Activated CD8-positive, alpha-beta T cell treated with anti-CD3 and anti-CD28 coated beads for 36 hours (primary cell): ENCODE measurements around the gene RAP1A. TPM values are rescaled to one million over a fixed set of nuclear protein-coding genes. Genes with fewer than 3 reads are reported as not detected.

Experiments used
- ATAC-seq: fragments of 200-7000 bp; cut with Tn5 transposase; one replicate; pipeline ENCODE4 v1.10.0; 2021; ENCODE audit warnings: mild to moderate bottlenecking, moderate library complexity
- CTCF ChIA-PET: fragments of 350-600 bp; sonication (Branson Sonifier 250); formaldehyde crosslinking; loops from one replicate; lab custom pipeline; 2021; ENCODE audit warnings: antibody characterized with exemption; lab: Charles Lee
- POLR2A ChIA-PET: fragments of 350-600 bp; sonication (Branson Sonifier 250); formaldehyde crosslinking; loops from one replicate; lab custom pipeline; 2021; ENCODE audit warnings: antibody characterized with exemption; lab: Charles Lee
- DNase-seq: peaks from one replicate; pipeline ENCODE4 v3.0.0-alpha.2; 2020
- H3K27ac Mint-ChIP-seq: one replicate; pipeline ENCODE4 v1.8.0; 2021; ENCODE audit warnings: mild to moderate bottlenecking, mixed read lengths
- H3K27me3 Mint-ChIP-seq: one replicate; pipeline ENCODE4 v1.8.0; 2021; ENCODE audit warnings: mixed read lengths
- H3K36me3 Mint-ChIP-seq: one replicate; pipeline ENCODE4 v1.8.0; 2021; ENCODE audit warnings: low read depth, mixed read lengths
- H3K4me1 Mint-ChIP-seq: one replicate; pipeline ENCODE4 v1.8.0; 2021; ENCODE audit warnings: low read depth, mixed read lengths
- H3K4me3 Mint-ChIP-seq: one replicate; pipeline ENCODE4 v1.8.0; 2021; ENCODE audit warnings: mild to moderate bottlenecking, moderate library complexity, mixed read lengths
- H3K9me3 Mint-ChIP-seq: one replicate; pipeline ENCODE4 v1.8.0; 2021; ENCODE audit warnings: mixed read lengths
- intact Hi-C: fragments of 100-400 bp; cut with micrococcal nuclease; formaldehyde crosslinking; loops from one replicate; pipeline ENCODE4 v1.10.0; 2022
- total RNA-seq, 2 experiments: library from RNA; stranded (reverse); gene quantifications; one replicate each; pipeline ENCODE4 v1.2.3, GENCODE V29; 2021
- TF ChIP-seq, protein P1 (sequence below): fragments of 200-600 bp; IDR thresholded peaks from one replicate; pipeline ENCODE4 v1.8.0; 2022; ENCODE audit warnings: antibody characterized with exemption, mild to moderate bottlenecking

RAP1A gene
- total RNA-seq, 2 experiments from 2014 or later = 197 to 198 TPM

- ATAC-seq (peak; percentile 7), DNase-seq (no peak)
- peak overlapping the region; percentile 96 for H3K27ac Mint-ChIP-seq
- no peaks in the 10 kb centered on the region for H3K27me3 Mint-ChIP-seq
- peaks cover 65% of the 10 kb centered on the region for H3K4me1 Mint-ChIP-seq
- POLR2A ChIA-PET = interaction anchor here (1.1 to 10.9 kb wide), 6 partner anchors 9 to 145 kb away, joined by 3 to 176 read pairs (median 11); no protein-coding TSS in a partner anchor
- peaks cover 34% of the 10 kb centered on the region for H3K36me3 Mint-ChIP-seq
- CTCF ChIA-PET = interaction anchor here (0.7 to 9.7 kb wide), 6 partner anchors 10 to 149 kb away, joined by 3 to 77 read pairs (median 4); no protein-coding TSS in a partner anchor
- H3K9me3 Mint-ChIP-seq = no peaks in the 10 kb centered on the region
- TF ChIP-seq, protein P1, sequence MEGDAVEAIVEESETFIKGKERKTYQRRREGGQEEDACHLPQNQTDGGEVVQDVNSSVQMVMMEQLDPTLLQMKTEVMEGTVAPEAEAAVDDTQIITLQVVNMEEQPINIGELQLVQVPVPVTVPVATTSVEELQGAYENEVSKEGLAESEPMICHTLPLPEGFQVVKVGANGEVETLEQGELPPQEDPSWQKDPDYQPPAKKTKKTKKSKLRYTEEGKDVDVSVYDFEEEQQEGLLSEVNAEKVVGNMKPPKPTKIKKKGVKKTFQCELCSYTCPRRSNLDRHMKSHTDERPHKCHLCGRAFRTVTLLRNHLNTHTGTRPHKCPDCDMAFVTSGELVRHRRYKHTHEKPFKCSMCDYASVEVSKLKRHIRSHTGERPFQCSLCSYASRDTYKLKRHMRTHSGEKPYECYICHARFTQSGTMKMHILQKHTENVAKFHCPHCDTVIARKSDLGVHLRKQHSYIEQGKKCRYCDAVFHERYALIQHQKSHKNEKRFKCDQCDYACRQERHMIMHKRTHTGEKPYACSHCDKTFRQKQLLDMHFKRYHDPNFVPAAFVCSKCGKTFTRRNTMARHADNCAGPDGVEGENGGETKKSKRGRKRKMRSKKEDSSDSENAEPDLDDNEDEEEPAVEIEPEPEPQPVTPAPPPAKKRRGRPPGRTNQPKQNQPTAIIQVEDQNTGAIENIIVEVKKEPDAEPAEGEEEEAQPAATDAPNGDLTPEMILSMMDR = no peak
- intact Hi-C loops = loop anchor here (2.0 to 5.0 kb wide), 2 partner anchors 37 to 104 kb away; no protein-coding TSS in a partner anchor
- H3K4me3 Mint-ChIP-seq = peak overlapping the region; percentile 99
These were observed 917 bp downstream of the RAP1A start for GRCh38 chr1:111620441-111620971.

DNA sequence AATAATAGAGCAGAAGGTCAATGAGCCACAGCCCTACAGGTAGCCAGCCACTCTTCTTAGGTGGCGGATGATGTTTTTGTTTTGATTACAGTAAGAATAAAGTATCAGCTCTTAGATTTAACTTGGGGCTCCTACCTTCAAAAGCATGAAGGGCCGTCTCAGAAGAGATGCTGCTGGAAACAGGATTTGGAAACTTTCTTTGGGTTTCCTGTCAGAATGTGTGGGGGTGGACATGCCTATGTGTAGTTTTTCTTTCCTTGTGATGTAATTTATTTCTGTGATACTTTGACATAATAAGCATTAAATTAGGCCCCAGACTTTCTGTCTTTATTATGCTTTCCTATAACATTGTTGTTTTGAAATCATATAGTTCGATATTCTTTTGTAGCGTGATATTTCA is 1.5 kb downstream of the RAP1A start:
- H3K36me3 Mint-ChIP-seq = peaks cover 39% of the 10 kb centered on the region
- TF ChIP-seq, protein P1 = no peak

GRCh38 chr1:111622166-111622565 is 2.6 kb downstream of the RAP1A start:
- CTCF ChIA-PET = interaction anchor here (1.2 to 9.7 kb wide), 6 partner anchors 21 to 125 kb away, joined by 3 to 77 read pairs (median 10); no protein-coding TSS in a partner anchor
- ATAC-seq (no peak), DNase-seq (no peak)
- TF ChIP-seq, protein P1 = no peak
- Mint-ChIP-seq H3K9me3 (no peaks in the 10 kb centered on the region), H3K27me3 (no peaks in the 10 kb centered on the region), H3K27ac (peak overlapping the region; percentile 96), H3K4me1 (peaks cover 62% of the 10 kb centered on the region), H3K36me3 (peaks cover 42% of the 10 kb centered on the region), H3K4me3 (peak overlapping the region; percentile 99)
- intact Hi-C loops = loop anchor here (5.0 kb wide), 1 partner anchor 35 kb away; no protein-coding TSS in a partner anchor
- POLR2A ChIA-PET = interaction anchor here (0.7 to 10.9 kb wide), 5 partner anchors 8 to 133 kb away, joined by 3 to 176 read pairs (median 17); no protein-coding TSS in a partner anchor

More for the DNA sequence above, 1.5 kb downstream of the RAP1A start:
- Mint-ChIP-seq H3K27me3 (no peaks in the 10 kb centered on the region), H3K27ac (peak overlapping the region; percentile 96), H3K4me1 (peaks cover 65% of the 10 kb centered on the region), H3K4me3 (peak overlapping the region; percentile 99), H3K9me3 (no peaks in the 10 kb centered on the region)
- POLR2A ChIA-PET = interaction anchor here (1.1 to 10.9 kb wide), 5 partner anchors 10 to 145 kb away, joined by 3 to 176 read pairs (median 17); no protein-coding TSS in a partner anchor
- CTCF ChIA-PET = interaction anchor here (0.7 to 9.7 kb wide), 7 partner anchors 20 to 150 kb away, joined by 3 to 77 read pairs (median 3); no protein-coding TSS in a partner anchor
- intact Hi-C loops = loop anchor here (2.0 to 5.0 kb wide), 2 partner anchors 36 to 104 kb away; no protein-coding TSS in a partner anchor
- no peak for ATAC-seq
- peak; percentile 52 for DNase-seq

DNA sequence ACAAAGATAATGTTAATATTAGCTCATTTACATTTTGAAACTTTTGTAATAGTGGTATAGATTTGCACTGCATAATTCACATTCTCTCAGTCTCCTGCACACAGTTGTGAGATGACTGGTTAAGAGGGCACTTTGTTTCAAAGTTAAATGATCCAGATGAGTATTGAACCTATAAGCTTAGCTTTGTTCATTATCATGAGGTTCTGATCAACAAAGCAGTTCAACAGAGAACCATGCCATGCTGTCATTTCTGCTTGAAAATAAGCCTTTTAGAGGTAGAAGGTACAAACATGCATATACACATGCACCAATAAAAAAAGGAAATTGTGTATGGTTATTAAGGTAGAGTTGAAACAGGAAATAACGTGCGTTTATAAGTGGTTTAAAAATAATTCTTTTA is 4.8 kb downstream of the RAP1A start:
- ATAC-seq (peak; percentile 16), DNase-seq (no peak)
- ChIA-PET CTCF (interaction anchor here (1.5 to 9.7 kb wide), 4 partner anchors 23 to 116 kb away, joined by 7 to 77 read pairs (median 11); no protein-coding TSS in a partner anchor), POLR2A (interaction anchor here (0.6 to 10.9 kb wide), 6 partner anchors 22 to 116 kb away, joined by 3 to 176 read pairs (median 4); no protein-coding TSS in a partner anchor)
- Mint-ChIP-seq H3K27me3 (no peaks in the 10 kb centered on the region), H3K4me1 (peaks cover 61% of the 10 kb centered on the region), H3K4me3 (peak overlapping the region; percentile 99), H3K9me3 (no peaks in the 10 kb centered on the region), H3K36me3 (peaks cover 54% of the 10 kb centered on the region), H3K27ac (peak overlapping the region; percentile 85)
- TF ChIP-seq, protein P1 = no peak
- intact Hi-C loops = loop anchor here (2.0 to 5.0 kb wide), 2 partner anchors 33 to 116 kb away; no protein-coding TSS in a partner anchor
